ENCODE results near the gene FHOD1.

- TF ChIP-seq CTCF (IDR thresholded peaks at IDR 0.05) (no peak), EZH2 (IDR thresholded peaks at IDR 0.05; ENCODE audit: borderline replicate concordance, insufficient read depth, low read depth, low read length, poor library complexity, severe bottlenecking) (no peak)
These were observed 19.7 kb downstream of the FHOD1 start for GRCh38 chr16:67227567-67227921.

Measured in B cell (primary cell).